GM21423 (cell line): ENCODE results near the gene ZSWIM1.
"Not testable (repeated sequence)": the region's sequence is repeated elsewhere in the genome, so short reads cannot be mapped to it uniquely, and the experiment has no call there.

Source experiments
- ATAC-seq: cut with Tn5 transposase; IDR thresholded peaks from one replicate; pipeline ENCODE4 v1.9.1; 2021; ENCODE audit warnings: mild to moderate bottlenecking, moderate library complexity; ENCODE audit not compliant: unreplicated experiment

ZSWIM1 gene

DNA sequence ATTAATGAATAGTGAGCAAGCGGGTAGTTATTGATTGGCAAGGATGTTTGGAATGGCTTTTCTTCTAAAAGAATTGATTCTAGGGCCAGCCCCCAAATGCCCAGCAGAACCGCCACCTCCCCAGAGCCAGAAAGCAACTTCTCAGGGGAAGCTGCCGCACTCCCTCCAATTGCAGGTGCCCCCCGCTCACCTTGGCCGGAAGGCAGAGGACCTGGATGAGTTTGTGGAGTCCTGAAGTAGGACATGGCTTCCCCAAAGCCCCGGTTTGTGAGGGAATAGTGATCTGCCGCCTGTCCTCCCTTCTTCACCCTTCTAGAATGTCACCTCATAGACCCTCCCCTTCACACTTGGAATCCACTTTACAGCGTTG, 6.3 kb downstream of the ZSWIM1 start, which contains the start of gene SPATA25:
SPATA25 (minus strand) TSS at position 277 of the 370 bp plus-strand sequence; CDS start at position 245, 32 bp downstream.
- ATAC-seq, result no peak

DNA sequence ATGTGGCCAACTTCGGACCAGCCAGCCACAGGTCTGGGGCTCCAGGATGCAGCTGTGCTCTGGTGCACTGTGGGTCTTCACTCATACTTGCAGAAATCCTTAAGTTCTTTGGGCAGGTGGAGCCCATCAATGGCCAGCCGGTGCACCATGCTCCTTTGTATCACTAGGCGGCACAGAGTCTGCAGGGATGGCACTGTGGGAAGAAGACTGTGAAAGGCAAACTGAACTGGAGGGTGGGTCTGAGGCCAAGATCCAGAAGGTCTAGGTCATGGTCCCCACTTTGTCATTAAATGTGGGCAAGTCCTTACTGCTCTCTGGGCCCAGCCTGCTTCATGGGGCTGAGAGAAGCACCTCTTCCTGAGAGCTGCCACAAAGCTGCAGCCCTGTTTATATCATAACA, 7.7 kb downstream of the ZSWIM1 start:
- ATAC-seq, result no peak

DNA sequence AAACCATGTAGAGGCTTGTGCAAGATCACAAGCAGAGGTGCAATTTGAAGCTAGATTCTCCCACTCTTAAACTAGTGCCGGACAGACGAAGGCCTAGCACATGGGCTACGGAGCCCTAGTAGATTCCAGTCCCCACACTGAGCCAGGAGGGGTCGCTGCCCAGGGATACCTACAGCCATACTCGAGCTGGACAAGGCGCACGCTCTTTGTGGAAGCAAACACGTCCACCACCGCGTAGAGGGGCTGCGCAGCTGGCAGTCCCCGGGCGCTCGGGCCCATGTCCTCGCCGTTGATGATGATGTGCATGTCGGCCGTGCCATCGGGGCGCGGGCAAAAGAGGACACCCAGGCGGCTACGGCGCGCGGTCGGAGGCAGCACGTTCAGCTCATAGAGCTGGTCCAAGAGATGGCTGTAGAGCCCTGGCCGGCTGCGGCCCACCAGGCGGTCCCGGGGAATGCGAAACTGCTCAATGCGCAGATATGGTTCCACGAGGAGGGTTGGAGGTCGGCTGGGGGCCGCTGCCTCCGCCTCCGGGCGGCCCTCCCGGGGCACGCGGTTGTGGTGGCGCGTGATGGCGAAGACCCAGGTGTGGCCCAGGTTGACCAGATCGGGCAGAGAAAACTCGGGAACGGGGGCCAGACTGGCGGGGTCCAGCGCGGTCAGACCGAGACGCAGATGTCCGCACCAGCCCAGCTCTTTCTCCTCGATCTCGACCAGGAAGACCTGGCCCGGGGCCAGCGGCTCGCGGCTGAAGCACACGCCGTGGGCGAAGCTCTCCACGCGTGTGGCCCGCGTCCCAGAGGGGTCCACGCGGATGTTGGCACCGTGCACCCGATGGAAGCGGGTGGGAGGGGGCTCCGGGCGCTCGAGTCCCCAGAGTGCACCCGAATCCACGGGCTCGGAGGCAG, 9.3 kb downstream of the ZSWIM1 start:
- ATAC-seq, result peak; percentile 14

DNA sequence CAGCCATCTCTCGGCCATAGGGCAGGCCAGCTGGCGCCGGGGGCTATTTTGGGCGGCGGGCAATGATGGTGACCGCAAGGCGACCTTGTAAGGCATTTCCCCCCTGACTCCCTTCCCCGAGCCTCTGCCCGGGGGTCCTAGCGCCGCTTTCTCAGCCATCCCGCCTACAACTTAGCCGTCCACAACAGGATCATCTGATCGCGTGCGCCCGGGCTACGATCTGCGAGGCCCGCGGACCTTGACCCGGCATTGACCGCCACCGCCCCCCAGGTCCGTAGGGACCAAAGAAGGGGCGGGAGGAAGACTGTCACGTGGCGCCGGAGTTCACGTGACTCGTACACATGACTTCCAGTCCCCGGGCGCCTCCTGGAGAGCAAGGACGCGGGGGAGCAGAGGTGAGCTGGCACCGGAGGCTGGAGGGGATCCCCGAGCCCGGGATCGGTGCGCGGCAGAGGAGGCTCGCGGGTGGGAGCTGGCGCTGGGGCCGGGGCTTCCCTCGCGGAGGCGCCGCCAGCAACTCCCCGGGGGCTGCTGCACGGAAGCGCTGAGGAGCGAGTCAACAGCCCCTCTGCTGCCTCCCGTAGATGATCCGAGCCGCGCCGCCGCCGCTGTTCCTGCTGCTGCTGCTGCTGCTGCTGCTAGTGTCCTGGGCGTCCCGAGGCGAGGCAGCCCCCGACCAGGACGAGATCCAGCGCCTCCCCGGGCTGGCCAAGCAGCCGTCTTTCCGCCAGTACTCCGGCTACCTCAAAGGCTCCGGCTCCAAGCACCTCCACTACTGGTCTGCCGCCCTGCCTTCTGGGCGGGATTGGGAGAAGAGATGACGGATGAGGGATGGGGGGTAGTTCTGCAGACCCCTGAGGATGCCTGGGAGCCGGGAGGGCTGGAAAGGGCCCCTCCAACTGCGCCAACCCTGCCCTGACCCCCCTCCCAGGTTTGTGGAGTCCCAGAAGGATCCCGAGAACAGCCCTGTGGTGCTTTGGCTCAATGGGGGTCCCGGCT, 10.3 kb downstream of the ZSWIM1 start, which contains the start of the genes CTSA and NEURL2:
CTSA (plus strand) TSS at position 351 of the 999 bp plus-strand sequence; CDS start at position 585, 234 bp downstream.
NEURL2 (minus strand) TSS at position 224 of the 999 bp plus-strand sequence; CDS start at position 7, 217 bp downstream.
- ATAC-seq, result peak; percentile 74

DNA sequence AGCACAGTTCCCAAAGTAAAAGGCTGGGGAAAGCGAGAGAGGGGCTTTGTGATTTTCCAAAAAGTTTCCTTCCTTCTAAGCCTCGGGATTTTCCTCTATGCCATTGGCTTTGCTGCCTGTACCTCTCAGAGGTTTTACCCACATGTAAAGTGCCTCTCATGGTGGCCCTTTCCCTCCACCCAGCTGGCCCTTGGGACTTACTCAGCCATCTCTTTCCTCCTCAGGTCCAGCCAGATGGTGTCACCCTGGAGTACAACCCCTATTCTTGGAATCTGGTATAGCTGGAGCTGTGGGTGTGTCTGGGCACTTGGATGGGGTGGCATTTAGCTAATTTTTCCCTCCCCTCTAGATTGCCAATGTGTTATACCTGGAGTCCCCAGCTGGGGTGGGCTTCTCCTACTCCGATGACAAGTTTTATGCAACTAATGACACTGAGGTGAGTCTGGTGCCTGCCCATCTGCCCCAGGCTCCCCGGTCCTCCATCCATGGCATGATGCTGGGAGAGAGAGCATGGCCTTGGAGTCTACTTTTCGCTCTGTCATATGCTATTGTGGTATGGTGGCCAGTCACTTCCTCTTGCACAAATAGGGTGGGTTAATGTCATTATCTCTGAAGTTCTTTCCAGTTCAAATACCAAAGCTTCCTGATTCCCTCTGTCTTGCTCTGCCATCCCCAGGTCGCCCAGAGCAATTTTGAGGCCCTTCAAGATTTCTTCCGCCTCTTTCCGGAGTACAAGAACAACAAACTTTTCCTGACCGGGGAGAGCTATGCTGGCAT, 11.2 kb downstream of the ZSWIM1 start:
- ATAC-seq, result no peak

DNA sequence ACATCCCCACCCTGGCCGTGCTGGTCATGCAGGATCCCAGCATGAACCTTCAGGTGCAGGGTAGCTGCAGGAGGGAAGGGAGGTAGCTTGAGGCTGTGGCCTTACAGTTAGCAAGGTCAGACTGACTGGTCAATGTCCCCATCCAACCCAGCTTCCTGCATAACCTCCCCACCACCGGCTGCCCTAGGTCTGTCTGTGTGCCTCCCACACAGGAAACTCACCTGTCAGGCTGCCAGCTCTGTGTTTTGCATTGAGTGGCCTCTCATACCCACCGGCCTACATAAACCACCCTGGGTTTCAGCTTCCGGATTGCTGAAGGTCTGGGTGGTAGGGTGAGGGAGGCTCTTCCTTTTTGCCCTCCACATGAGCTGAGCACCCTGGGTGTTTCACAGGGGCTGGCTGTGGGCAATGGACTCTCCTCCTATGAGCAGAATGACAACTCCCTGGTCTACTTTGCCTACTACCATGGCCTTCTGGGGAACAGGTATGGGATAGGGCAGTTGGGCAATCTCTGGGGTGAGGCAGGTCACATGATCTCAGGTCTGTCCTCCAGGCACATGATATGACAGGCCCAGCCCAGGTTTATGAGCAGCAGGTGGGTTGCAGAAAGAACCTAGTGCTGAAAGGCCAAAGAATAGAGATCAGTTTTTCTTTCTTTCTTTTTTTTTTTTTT, 11.9 kb downstream of the ZSWIM1 start:
- no peak for ATAC-seq

DNA sequence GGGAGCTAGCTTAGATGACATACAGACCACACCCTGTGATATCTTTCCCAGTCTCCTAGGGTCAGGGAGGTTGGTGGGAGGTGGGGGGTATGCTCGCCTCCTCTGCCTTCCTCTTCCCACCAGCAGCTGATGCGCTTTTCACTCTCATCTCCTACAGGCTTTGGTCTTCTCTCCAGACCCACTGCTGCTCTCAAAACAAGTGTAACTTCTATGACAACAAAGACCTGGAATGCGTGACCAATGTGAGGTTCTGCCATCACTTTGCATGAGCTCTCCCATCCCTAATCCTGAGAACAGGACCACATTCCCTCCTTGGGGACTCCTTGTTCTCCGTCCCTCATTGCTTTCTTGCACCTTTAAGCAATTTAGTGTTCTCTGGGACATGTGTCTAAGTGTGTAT, 12.8 kb downstream of the ZSWIM1 start:
- no peak for ATAC-seq

DNA sequence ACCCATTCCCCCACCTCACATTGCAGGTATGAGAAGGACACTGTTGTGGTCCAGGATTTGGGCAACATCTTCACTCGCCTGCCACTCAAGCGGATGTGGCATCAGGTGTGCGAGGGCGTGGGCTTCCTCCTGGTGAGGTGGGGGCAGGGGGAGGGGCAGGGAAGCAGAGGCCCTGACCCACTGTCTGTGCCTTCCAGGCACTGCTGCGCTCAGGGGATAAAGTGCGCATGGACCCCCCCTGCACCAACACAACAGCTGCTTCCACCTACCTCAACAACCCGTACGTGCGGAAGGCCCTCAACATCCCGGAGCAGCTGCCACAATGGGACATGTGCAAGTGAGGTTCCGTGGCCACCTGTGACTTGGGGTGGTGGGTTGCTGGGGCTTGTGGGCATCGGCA, 13.8 kb downstream of the ZSWIM1 start:
- ATAC-seq, result no peak

DNA sequence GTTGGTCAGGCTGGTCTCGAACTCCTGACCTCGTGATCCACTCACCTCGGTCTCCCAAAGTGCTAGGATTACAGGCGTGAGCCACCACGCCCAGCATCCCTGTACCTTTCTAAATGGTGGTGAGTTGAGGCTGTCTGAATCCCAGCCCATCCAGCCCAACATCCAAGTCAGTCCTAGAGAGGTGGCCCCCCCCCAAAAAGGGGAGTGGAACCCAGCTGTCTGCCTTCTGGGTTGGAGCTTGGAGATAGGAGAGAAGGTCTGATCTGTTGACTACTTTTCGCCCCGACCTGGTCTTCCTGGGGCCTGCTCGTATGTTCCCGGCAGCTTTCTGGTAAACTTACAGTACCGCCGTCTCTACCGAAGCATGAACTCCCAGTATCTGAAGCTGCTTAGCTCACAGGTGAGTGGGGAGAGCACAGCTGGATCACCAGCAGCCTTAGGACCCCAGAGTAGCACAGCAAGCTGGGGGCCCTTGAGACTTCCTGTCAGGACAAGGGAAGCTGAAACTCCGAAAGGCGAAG, 15.7 kb downstream of the ZSWIM1 start:
- no peak for ATAC-seq

DNA sequence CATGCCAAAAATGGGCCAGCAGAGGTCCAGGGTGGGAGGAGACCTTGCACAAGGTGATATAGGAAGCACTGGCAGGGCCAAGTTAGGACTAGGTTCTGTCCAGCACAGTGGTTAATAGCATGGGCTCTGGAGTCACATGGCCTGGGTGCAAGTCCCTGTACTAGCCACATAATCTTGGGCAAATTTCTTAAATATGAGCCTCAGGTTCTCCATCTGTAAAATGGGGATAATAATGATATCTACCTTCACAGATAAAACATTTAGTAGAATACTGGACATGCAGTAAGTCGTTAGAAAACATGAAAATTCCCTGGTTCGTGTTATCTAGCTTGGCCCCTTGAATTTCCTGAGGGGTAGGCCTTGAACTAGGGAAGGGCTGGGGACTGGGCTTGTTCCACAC, 16.3 kb downstream of the ZSWIM1 start:
- no peak for ATAC-seq

DNA sequence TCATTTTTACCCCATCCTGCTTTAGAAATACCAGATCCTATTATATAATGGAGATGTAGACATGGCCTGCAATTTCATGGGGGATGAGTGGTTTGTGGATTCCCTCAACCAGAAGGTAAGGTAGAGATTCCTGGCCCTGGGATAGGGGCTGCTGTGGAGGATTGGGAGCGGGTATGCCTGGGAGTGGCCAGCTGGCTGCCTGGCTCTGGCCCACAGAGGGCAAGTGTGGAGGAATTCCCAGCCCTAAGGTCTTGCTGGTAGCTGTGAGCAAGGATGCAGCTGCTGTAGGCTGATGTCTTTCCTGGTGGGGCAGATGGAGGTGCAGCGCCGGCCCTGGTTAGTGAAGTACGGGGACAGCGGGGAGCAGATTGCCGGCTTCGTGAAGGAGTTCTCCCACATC, 16.7 kb downstream of the ZSWIM1 start:
- no peak for ATAC-seq

DNA sequence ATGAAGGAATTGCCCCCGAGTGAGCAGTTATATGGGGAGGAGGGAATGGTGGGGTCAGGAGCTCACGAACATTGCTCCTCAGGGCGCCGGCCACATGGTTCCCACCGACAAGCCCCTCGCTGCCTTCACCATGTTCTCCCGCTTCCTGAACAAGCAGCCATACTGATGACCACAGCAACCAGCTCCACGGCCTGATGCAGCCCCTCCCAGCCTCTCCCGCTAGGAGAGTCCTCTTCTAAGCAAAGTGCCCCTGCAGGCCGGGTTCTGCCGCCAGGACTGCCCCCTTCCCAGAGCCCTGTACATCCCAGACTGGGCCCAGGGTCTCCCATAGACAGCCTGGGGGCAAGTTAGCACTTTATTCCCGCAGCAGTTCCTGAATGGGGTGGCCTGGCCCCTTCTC, 17.3 kb downstream of the ZSWIM1 start:
- no peak for ATAC-seq

DNA sequence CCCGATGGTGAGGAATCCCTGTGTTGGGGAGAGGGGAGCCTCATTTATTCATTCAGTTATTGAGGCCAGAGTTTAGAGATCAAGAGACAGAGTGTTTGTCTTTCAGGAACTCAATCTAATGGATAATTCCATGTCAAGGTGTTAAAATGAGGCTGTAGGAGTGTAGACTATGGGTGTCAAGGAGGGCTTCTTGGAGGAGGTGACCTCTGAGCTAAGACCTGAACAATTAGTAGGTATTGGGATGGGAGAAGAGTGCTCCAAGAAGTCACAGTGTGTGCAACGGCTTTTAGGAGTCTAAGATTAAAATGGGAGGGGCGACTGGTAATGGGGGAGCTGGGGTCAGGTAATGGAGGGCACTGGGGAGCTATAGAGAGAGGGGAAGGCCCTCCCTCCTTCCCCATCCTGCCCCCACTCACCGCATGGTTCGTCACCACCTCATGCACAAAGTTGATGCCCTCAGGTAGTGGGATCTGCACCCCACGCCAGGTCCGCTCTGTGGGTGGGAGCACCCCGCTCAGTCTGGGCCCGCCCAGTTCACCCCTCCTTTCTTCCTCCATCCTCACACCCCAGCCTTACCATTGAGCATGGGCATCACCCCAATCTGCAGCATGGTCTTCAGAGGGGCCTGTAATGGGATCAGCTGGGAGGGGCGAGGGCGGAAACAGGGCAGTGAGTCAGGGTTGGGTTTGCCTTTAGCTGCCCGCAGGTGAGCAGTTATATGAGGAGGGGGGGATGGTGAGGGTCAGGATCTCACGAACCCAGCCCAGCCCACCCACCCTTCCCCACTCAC, 18.2 kb downstream of the ZSWIM1 start:
- ATAC-seq, result no peak

DNA sequence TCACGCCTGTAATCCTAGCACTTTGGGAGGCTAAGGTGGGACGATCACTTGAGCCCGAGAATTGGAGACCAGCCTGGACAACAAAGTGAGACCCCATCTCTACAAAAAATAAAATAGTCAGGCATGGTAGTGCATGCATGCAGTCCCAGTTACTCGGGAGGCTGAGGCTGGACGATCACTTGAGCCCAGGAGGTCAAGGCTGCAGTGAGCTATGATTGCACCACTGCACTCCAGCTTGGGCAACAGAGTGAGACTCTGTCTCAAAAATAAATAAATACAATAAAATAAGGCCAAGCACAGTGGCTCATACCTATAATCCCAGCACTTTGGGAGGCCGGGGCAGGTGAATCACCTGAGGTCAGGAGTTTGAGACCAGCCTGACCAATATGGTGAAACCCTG, 20.3 kb downstream of the ZSWIM1 start:
- not testable (repeated sequence) for ATAC-seq

DNA sequence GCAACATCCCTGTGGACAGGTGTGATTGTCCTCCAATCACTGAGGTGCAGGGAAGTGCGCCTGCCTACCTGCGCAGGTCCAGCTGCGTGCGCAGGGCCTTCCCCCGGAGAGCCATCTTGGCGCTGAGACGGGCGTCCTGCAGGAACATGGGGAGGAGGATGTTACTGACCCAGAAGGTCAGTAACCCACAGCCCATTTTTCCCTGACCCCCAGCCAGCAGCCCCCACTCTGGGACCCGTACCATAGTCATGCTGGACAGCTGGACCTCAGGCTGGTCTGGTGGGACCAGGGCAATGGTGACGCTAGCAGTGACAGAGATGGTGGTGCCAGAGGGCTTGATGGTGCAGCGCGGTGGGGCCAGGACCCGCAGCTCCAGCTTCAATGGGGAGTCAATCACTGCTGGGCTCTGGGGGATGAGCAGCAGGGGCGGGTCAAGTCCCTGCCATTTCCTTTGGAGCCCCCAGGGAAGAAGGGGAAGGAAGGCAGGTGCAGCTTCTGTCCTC, 21.2 kb downstream of the ZSWIM1 start:
- no peak for ATAC-seq

DNA sequence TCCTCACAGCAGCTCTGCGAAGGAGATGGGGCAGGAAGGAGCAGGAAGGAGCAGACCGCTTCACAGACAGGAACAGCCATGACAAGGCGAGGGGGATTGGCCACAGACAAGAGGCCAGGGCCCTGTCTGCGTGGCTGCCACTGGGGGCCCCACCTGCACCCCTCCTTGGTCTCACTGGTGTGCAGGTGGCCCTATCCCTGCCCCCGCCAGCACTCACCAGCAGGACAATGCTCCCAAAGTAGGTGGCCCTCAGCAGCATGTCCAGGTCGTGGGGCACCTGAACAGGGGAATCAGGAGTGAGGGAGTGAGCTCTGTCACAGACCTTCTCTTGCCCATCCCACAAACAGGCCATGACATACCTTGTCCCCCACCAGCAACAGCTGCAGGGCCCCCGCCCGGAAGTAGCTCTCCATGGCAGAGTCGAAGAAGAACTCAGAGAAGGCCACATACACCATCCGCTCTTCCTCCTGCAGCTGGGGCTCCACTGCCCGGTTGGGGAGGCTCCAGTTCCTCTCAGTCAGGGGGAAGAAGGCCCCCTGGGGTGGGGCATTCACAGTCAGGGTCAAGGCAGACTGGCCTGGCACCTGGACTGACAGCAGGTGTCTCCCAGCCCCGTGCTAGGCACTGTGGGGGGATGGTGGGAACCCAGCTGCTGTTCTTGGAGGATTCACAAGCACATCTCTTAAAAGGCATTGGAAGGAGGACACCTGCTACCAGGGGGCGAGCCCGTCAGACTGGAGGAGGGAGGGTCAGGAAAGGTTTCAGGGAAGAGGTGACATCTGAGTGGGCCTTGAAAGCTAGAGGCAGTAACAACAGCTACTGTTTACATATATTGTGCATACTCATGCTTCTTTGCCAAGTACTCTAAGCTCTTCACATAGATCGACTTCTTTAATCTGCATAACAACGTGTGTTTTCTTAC, 23.8 kb downstream of the ZSWIM1 start:
- ATAC-seq, result no peak

DNA sequence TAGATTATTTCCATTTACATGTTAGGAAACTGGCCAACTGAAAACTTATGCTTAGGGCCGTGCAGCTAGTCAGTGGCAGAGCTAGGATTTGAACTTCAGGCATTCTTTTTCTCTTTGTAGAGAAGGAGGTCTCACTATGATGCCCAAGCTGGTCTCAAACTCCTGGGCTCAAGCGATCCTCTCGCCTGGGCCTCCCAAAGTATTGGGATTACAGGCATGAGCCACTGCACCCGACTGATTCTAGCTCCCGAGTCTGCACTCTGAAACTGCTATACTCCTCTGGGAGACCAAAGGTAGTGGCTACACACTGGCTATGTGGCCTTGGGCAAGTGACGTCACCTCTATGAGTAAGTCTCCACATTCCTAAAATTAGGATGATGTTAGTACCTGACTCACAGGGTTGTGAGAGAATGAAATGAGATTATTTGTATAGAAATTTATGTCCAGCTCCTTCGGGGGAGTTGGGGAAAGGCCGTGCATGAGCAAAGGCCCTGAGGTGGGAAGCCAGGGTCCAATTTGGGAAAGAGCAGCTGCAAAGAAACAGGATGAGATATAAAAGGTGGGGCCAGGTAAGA, 24.6 kb downstream of the ZSWIM1 start:
- no peak for ATAC-seq
